Raji (cell line): Measurements from ENCODE around the gene MAN2A2.

Source experiments
- POLR2A ChIP-seq: IDR thresholded peaks from 2 replicates; pipeline ENCODE4 v1.6.1; 2011; ENCODE audit warnings: low read depth, low read length, control low read depth; ENCODE audit not compliant: insufficient read depth

The MAN2A2 gene

GRCh38 chr15:90955624-90956273, 52.6 kb downstream of the MAN2A2 start:
- TF ChIP-seq POLR2A = no peak

GRCh38 chr15:90956274-90957030, 53.4 kb downstream of the MAN2A2 start:
- TF ChIP-seq POLR2A = no peak

GRCh38 chr15:90957031-90957790, 54.1 kb downstream of the MAN2A2 start:
- TF ChIP-seq POLR2A = no peak

- no peak for TF ChIP-seq POLR2A
Observed at GRCh38 chr15:90957791-90958190, 54.7 kb downstream of the MAN2A2 start.

- TF ChIP-seq POLR2A = no peak
Observed at GRCh38 chr15:90959028-90959595, 56.0 kb downstream of the MAN2A2 start.

GRCh38 chr15:90959894-90960293, 56.8 kb downstream of the MAN2A2 start:
- no peak for TF ChIP-seq POLR2A

GRCh38 chr15:90960298-90961091, 57.4 kb downstream of the MAN2A2 start:
- TF ChIP-seq POLR2A = no peak

- TF ChIP-seq POLR2A = no peak
Observed at GRCh38 chr15:90962021-90962420, 58.9 kb downstream of the MAN2A2 start.

- TF ChIP-seq POLR2A = no peak
Observed at GRCh38 chr15:90966262-90966661, 63.2 kb downstream of the MAN2A2 start.

GRCh38 chr15:90967206-90967605, 64.1 kb downstream of the MAN2A2 start:
- TF ChIP-seq POLR2A = no peak

- no peak for TF ChIP-seq POLR2A
Observed at GRCh38 chr15:90968434-90968833, 65.3 kb downstream of the MAN2A2 start.

- no peak for TF ChIP-seq POLR2A
Observed at GRCh38 chr15:90970274-90970673, 67.2 kb downstream of the MAN2A2 start.

- TF ChIP-seq POLR2A = no peak
Observed at GRCh38 chr15:90972133-90972532, 69.0 kb downstream of the MAN2A2 start.
